Upper lobe of right lung (tissue), 1 donor: ENCODE results near the gene SMIM17. TPM values are rescaled to one million over a fixed set of nuclear protein-coding genes. Genes with fewer than 3 reads are reported as not detected.

Experiments
- ATAC-seq: fragments of 200-7000 bp; cut with Tn5 transposase; one replicate; pipeline ENCODE4 v1.9.1; 2020; ENCODE audit warnings: mild to moderate bottlenecking, moderate library complexity
- DNase-seq: peaks from one replicate; pipeline ENCODE4 v3.0.0-alpha.2; 2020
- H3K27ac ChIP-seq: fragments of 200-600 bp; one replicate; pipeline ENCODE4 v1.8.0; 2022
- H3K27me3 ChIP-seq: fragments of 200-600 bp; one replicate; pipeline ENCODE4 v1.8.0; 2022; ENCODE audit warnings: mild to moderate bottlenecking
- H3K36me3 ChIP-seq: fragments of 200-600 bp; one replicate; pipeline ENCODE4 v1.8.0; 2022
- H3K4me1 ChIP-seq: fragments of 200-600 bp; one replicate; pipeline ENCODE4 v1.8.0; 2022
- H3K4me3 ChIP-seq: fragments of 200-600 bp; one replicate; pipeline ENCODE4 v1.8.0; 2022; ENCODE audit warnings: mild to moderate bottlenecking
- H3K9me3 ChIP-seq: fragments of 200-600 bp; one replicate; pipeline ENCODE4 v1.8.0; 2022
- CTCF ChIP-seq: fragments of 200-600 bp; IDR thresholded peaks from one replicate; pipeline ENCODE4 v1.8.0; 2022; ENCODE audit warnings: antibody characterized with exemption
- intact Hi-C: fragments of 100-400 bp; cut with DNase I; formaldehyde crosslinking; loops from one replicate; pipeline ENCODE4 v1.11.0; 2022
- total RNA-seq: library from RNA; stranded (reverse); fragmentation: NEBNext Ultra II Directional; extraction: Animal tissue kit (Norgen Biotek cat#: 25700); gene quantifications from one replicate; pipeline ENCODE4 v1.2.1, GENCODE V29; 2021
- donor health status: DM: no; HTN: yes; CAD: no; lungs with severe emphysema.

SMIM17 gene
- total RNA-seq, 1 donor from 2014 or later, result not detected

- no peak for TF ChIP-seq CTCF
- ATAC-seq (no peak), DNase-seq (no peak)
- Histone ChIP-seq H3K36me3 (no peaks in the 10 kb centered on the region), H3K4me1 (no peaks in the 10 kb centered on the region), H3K9me3 (peaks cover 33% of the 10 kb centered on the region), H3K27me3 (no peaks in the 10 kb centered on the region), H3K27ac (no peak overlapping the region), H3K4me3 (no peak overlapping the region)
- intact Hi-C loops, result no loop called here
Measured at GRCh38 chr19:56613639-56614038, 29.3 kb upstream of the SMIM17 start.

GRCh38 chr19:56617531-56617930 is 25.4 kb upstream of the SMIM17 start:
- Histone ChIP-seq H3K9me3 (peaks cover 33% of the 10 kb centered on the region), H3K36me3 (peaks cover 8% of the 10 kb centered on the region), H3K27me3 (no peaks in the 10 kb centered on the region), H3K4me1 (no peaks in the 10 kb centered on the region), H3K27ac (no peak overlapping the region), H3K4me3 (no peak overlapping the region)
- intact Hi-C loops, result no loop called here
- no peak for TF ChIP-seq CTCF
- no peak for ATAC-seq
- DNase-seq, result no peak

- Histone ChIP-seq H3K36me3 (peaks cover 8% of the 10 kb centered on the region), H3K9me3 (peaks cover 28% of the 10 kb centered on the region), H3K4me1 (no peaks in the 10 kb centered on the region), H3K4me3 (no peak overlapping the region), H3K27me3 (no peaks in the 10 kb centered on the region), H3K27ac (no peak overlapping the region)
- intact Hi-C loops, result no loop called here
- no peak for ATAC-seq
- no peak for TF ChIP-seq CTCF
- DNase-seq, result no peak
Measured at GRCh38 chr19:56619121-56619520, 23.8 kb upstream of the SMIM17 start.

DNA sequence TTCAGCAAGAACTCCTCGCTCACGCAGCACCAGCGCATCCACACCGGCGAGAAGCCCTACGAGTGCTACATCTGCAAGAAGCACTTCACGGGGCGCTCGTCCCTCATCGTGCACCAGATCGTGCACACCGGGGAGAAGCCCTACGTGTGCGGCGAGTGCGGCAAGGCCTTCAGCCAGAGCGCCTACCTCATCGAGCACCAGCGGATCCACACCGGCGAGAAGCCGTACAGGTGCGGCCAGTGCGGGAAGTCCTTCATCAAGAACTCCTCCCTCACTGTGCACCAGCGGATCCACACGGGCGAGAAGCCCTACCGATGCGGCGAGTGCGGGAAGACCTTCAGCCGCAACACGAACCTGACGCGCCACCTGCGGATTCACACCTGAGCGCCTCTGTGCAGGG is 20.6 kb upstream of the SMIM17 start:
- no peak for DNase-seq
- peaks cover 8% of the 10 kb centered on the region for H3K36me3 ChIP-seq

DNA sequence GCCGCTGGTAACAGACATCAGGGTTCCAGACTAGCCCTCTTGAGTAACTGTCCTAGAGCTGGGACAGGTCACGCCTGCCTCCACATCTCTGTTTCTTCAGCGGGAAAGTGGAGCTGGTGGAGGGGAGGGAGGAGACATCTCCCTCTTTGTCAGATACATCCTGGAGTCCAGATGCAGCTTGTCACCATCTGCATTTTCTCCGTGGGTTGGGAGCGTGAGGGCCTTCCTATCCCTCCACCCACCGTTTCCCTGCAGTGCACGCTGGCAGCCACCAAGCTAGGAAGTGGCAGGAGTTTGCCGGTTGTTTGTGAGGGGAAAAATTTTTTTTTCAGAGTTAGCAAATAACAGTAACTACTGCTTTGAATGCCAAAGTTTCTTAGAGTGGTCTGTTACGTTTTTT is 20.0 kb upstream of the SMIM17 start:
- Histone ChIP-seq H3K36me3 (peaks cover 8% of the 10 kb centered on the region), H3K4me3 (no peak overlapping the region), H3K27ac (no peak overlapping the region), H3K9me3 (peaks cover 21% of the 10 kb centered on the region), H3K4me1 (no peaks in the 10 kb centered on the region), H3K27me3 (no peaks in the 10 kb centered on the region)
- TF ChIP-seq CTCF, result no peak
- intact Hi-C loops, result no loop called here
- DNase-seq, result no peak
- no peak for ATAC-seq

More for the DNA sequence above, 20.6 kb upstream of the SMIM17 start:
- no peak for ATAC-seq
- H3K9me3 ChIP-seq, result peaks cover 19% of the 10 kb centered on the region
- no peaks in the 10 kb centered on the region for H3K27me3 ChIP-seq
- no peaks in the 10 kb centered on the region for H3K4me1 ChIP-seq
- intact Hi-C loops, result no loop called here
- no peak overlapping the region for H3K27ac ChIP-seq
- H3K4me3 ChIP-seq, result no peak overlapping the region
- TF ChIP-seq CTCF, result no peak

- ATAC-seq, result no peak
- intact Hi-C loops, result no loop called here
- Histone ChIP-seq H3K27ac (no peak overlapping the region), H3K4me1 (no peaks in the 10 kb centered on the region), H3K36me3 (peaks cover 8% of the 10 kb centered on the region), H3K9me3 (peaks cover 27% of the 10 kb centered on the region), H3K27me3 (no peaks in the 10 kb centered on the region), H3K4me3 (no peak overlapping the region)
- no peak for DNase-seq
- TF ChIP-seq CTCF, result no peak
Measured at GRCh38 chr19:56625708-56626107, 17.3 kb upstream of the SMIM17 start.
